GM12864 (cell line): ENCODE results near the gene PRR16.

ENCODE experiments used
- DNase-seq: peaks from one replicate; pipeline ENCODE4 v3.0.0-alpha.2; 2011; ENCODE audit warnings: low read depth
- H3K4me3 ChIP-seq: 2 replicates; pipeline ENCODE4 v1.5.1; 2011; ENCODE audit warnings: mild to moderate bottlenecking, low read depth, low read length, control low read depth
- TF ChIP-seq, protein P1 (sequence below): IDR thresholded peaks from 2 replicates; pipeline ENCODE4 v1.5.1; 2011; ENCODE audit warnings: low read depth, mild to moderate bottlenecking, moderate library complexity, low read length, control low read depth, inconsistent platforms; ENCODE audit errors: missing control alignments

PRR16 gene

DNA sequence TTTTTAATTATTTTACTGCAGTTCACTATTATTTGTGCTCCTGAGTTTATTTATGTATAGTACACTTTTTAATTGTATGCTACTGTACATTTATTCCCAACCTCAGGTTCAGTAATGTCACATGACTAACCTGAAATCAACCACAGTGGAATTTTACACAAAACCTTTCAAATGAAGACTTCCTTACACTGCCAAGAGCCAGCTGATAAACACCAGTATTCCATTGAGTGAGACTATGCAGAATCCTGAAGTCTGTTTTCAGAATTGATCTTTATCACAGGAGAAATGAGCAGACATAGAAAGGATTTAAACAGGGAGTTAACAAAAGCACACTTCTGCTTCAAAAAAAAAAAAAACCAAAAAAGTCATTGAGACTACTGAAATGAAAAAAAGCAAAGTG is 219.5 kb downstream of the PRR16 start:
- TF ChIP-seq, protein P1, sequence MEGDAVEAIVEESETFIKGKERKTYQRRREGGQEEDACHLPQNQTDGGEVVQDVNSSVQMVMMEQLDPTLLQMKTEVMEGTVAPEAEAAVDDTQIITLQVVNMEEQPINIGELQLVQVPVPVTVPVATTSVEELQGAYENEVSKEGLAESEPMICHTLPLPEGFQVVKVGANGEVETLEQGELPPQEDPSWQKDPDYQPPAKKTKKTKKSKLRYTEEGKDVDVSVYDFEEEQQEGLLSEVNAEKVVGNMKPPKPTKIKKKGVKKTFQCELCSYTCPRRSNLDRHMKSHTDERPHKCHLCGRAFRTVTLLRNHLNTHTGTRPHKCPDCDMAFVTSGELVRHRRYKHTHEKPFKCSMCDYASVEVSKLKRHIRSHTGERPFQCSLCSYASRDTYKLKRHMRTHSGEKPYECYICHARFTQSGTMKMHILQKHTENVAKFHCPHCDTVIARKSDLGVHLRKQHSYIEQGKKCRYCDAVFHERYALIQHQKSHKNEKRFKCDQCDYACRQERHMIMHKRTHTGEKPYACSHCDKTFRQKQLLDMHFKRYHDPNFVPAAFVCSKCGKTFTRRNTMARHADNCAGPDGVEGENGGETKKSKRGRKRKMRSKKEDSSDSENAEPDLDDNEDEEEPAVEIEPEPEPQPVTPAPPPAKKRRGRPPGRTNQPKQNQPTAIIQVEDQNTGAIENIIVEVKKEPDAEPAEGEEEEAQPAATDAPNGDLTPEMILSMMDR = no peak
- no peak overlapping the region for H3K4me3 ChIP-seq
- no peak for DNase-seq

DNA sequence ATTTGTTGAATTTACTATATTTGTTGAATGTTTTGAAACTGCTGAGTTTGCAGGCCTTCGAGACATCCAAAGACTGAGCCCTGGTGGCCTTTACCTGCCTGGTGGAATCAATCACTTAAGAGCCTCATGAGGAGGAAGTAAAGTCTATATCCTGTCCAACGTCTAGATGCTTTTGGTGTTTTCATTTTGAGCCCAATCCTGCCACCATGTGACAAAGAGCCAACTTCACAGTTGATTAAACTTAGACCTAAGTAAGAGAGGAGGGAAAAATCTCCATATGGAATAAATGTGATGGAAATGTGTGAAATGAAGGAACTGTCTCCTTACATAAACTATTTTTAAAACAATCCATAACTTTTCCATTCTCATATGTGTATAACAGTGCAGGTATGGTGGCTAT is 220.1 kb downstream of the PRR16 start:
- H3K4me3 ChIP-seq = no peak overlapping the region
- TF ChIP-seq, protein P1 = no peak
- DNase-seq = no peak

DNA sequence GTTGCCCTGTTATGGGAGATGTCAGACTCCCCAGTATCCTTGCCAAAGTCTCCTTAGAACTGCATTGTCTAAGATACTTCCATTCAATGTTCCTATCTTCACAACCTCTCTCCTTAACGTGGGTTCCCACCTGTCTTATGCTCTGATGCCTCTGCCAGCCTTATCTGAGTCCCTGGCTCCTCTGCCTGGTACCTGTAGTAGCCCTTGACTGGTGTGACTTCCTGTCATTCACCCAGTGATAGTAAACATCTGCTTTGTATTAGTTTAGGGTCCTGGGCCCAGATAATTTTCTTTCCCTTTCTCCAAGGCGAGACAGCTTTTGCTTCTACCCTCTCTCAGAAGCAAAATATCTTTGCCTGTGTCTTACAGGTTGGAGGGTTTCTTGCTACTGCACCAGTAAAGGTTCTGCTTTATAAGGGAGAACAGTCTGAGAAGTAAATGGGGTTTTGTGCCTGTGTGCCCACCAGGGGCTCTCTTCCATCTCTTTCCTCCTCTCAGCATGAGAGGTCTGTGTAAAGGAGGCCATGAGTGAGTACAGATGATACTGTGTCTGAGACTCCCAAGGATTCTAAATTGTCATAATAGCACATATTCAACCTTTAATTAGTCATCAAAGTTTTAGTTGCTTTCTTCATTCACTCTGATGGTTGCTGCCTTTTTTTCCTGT is 220.8 kb downstream of the PRR16 start:
- DNase-seq = no peak
- TF ChIP-seq, protein P1 = peak; percentile 24
- H3K4me3 ChIP-seq = no peak overlapping the region

DNA sequence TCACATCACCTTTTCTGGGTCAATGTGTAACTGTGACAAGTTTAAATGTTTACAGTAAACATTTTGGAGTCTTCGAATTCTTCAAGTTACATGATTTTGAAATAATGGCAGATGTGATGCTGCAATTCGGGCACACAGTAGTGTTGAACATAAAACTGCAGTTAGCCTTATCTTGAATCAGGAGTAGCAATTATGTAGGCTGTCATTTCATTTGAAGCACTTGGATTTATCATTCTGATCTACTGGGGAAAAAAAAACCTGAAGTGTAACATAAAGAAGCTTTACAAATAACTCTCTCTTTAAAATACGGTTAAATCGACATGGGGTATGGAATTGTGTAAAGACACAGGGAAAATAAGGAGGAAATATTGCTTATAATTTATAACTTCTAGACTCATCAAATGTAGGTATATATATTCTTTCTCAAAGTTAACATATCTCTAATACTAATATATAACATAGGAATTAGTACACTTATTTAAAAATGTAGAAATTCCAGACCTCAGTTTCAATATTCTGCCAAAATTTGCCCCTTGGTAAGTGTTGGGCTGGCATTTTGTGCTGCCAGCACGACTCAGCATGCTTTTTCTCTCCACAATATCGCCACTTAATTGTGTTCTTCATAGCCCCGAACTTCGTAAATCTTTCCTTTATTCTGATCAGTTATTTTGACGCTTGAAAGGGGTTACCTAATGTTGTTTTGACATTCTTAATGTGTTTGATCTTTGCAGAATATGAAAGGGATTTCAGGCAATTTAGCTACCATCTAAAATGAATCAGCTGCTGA is 226.7 kb downstream of the PRR16 start:
- TF ChIP-seq, protein P1 = no peak
- no peak overlapping the region for H3K4me3 ChIP-seq
- no peak for DNase-seq

DNA sequence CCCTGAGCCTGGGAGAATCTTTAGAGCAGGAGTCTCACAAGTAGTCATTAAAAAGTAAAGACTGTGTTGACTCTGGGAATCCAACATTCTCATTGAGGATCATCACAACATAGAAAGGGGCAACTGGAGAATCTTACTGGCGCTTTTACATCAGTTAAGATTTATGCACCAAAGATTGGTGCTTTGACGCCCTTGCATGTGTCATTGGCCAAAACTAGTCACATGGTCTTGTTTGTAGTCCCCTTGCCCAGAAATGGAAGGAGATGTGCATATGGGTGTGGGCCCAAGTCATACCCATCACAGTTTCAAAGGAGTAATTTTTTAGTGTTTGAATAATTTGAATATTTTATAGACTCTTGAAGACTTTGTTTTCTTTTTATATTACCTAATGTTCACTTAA is 228.2 kb downstream of the PRR16 start:
- TF ChIP-seq, protein P1 = no peak
- no peak for DNase-seq
- no peak overlapping the region for H3K4me3 ChIP-seq

DNA sequence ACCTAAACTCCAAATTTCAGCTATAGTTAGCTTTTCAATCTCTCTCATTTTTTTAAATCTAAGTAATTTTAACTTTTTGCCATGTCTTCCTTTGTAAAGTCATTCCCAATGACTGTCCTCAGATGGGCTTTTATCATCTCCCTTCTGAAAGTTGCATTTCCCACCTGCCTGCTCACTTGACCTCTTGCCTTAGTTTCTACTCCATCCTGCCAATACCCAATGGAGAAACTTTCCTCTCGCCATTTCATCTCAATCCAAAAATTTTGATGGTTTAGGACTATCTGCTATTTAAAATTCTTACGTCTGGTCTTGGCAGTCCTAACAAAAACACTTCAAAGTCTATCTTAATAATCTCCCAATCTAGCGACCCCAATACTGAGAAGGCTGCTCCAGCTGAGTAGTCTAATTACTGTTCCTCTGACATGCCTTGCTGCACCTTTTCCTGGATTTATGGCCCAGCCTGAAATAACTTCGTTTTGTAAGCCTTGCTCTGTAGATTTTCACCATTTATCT is 231.3 kb downstream of the PRR16 start:
- TF ChIP-seq, protein P1 = no peak
- no peak overlapping the region for H3K4me3 ChIP-seq
- DNase-seq = no peak
